ENCODE results near the gene SHKBP1.
"Not testable (repeated sequence)": the region's sequence is repeated elsewhere in the genome, so short reads cannot be mapped to it uniquely, and the experiment has no call there.

Gene SHKBP1

GRCh38 chr19:40576585-40577451 is at the start of gene SHKBP1:
TSS of gene SHKBP1 (plus strand) at chr19:40576873. CDS start at chr19:40576900, 27 bp downstream.
- no peak for FAIRE-seq

GRCh38 chr19:40528078-40528477 is 48.6 kb upstream of the SHKBP1 start:
- FAIRE-seq, result no peak

- no peak for FAIRE-seq
These were observed 48.1 kb upstream of the SHKBP1 start for GRCh38 chr19:40528533-40529092.

- no peak for FAIRE-seq
These were observed 47.3 kb upstream of the SHKBP1 start for GRCh38 chr19:40529093-40529954.

- no peak for FAIRE-seq
These were observed 46.4 kb upstream of the SHKBP1 start for GRCh38 chr19:40530091-40530901.

GRCh38 chr19:40533508-40533907 is 43.2 kb upstream of the SHKBP1 start:
- no peak for FAIRE-seq

GRCh38 chr19:40534148-40534547 is 42.5 kb upstream of the SHKBP1 start:
- no peak for FAIRE-seq

GRCh38 chr19:40539070-40539469 is 37.6 kb upstream of the SHKBP1 start:
- FAIRE-seq, result no peak

GRCh38 chr19:40542202-40542859 is 34.3 kb upstream of the SHKBP1 start:
- FAIRE-seq, result no peak

GRCh38 chr19:40543029-40543597 is 33.6 kb upstream of the SHKBP1 start:
- FAIRE-seq, result no peak

- not testable (repeated sequence) for FAIRE-seq
These were observed 30.4 kb upstream of the SHKBP1 start for GRCh38 chr19:40546153-40546841.

- not testable (repeated sequence) for FAIRE-seq
These were observed 29.5 kb upstream of the SHKBP1 start for GRCh38 chr19:40547190-40547589.

- no peak for FAIRE-seq
These were observed 28.8 kb upstream of the SHKBP1 start for GRCh38 chr19:40547836-40548235.

- no peak for FAIRE-seq
These were observed 27.5 kb upstream of the SHKBP1 start for GRCh38 chr19:40549007-40549708.

- no peak for FAIRE-seq
These were observed 25.7 kb upstream of the SHKBP1 start for GRCh38 chr19:40550951-40551350.

- FAIRE-seq, result no peak
These were observed 23.8 kb upstream of the SHKBP1 start for GRCh38 chr19:40552848-40553247.

GRCh38 chr19:40553885-40554857 is 22.5 kb upstream of the SHKBP1 start:
- no peak for FAIRE-seq

GRCh38 chr19:40555978-40556689 is 20.5 kb upstream of the SHKBP1 start:
- no peak for FAIRE-seq

Data from colon (tissue), 2 donors.